Skeletal muscle tissue (tissue), 4 donors: Measurements from ENCODE around the gene MMP14. TPM values are rescaled to one million over a fixed set of nuclear protein-coding genes. Genes with fewer than 3 reads are reported as not detected.

Source experiments
- H3K27ac ChIP-seq: one replicate; pipeline ENCODE4 v1.7.0; 2013; ENCODE audit warnings: mild to moderate bottlenecking, low read depth, low read length, inconsistent platforms
- H3K27me3 ChIP-seq, 3 donors: one replicate each; pipeline ENCODE4 v1.7.0; 2013; ENCODE audit warnings: low read length in 3 of 3; ENCODE audit not compliant: control insufficient read depth in 3 of 3, insufficient read depth in 3 of 3
- H3K36me3 ChIP-seq, 3 donors: one replicate each; pipeline ENCODE4 v1.7.0; 2013; ENCODE audit warnings: low read length in 3 of 3; ENCODE audit not compliant: control insufficient read depth in 3 of 3, insufficient read depth in 3 of 3
- H3K4me1 ChIP-seq, 3 donors: one replicate each; pipeline ENCODE4 v1.7.0; 2013; ENCODE audit warnings: low read length in 3 of 3, mild to moderate bottlenecking in 3 of 3; ENCODE audit not compliant: control insufficient read depth in 3 of 3, insufficient read depth in 3 of 3
- H3K4me3 ChIP-seq, 3 donors: one replicate each; pipeline ENCODE4 v1.7.0; 2013; ENCODE audit warnings: low read length in 3 of 3
- H3K9ac ChIP-seq, 3 donors: one replicate each; pipeline ENCODE4 v1.7.0; 2013; ENCODE audit warnings: low read length in 3 of 3, mild to moderate bottlenecking in 3 of 3, moderate library complexity in 2 of 3, low read depth in 1 of 3
- H3K9me3 ChIP-seq, 3 donors: one replicate each; pipeline ENCODE4 v1.7.0; 2013; ENCODE audit warnings: low read length in 3 of 3; ENCODE audit not compliant: control insufficient read depth in 3 of 3
- total RNA-seq: library from RNA; depleted of rRNA; stranded (reverse); fragments of >200 nt; gene quantifications from one replicate; pipeline ENCODE4 v1.2.3, GENCODE V29; 2014
- donor health status: Osteomylitis.

The MMP14 gene
- total RNA-seq, 1 donor from 2014 or later = 96.0 TPM

DNA sequence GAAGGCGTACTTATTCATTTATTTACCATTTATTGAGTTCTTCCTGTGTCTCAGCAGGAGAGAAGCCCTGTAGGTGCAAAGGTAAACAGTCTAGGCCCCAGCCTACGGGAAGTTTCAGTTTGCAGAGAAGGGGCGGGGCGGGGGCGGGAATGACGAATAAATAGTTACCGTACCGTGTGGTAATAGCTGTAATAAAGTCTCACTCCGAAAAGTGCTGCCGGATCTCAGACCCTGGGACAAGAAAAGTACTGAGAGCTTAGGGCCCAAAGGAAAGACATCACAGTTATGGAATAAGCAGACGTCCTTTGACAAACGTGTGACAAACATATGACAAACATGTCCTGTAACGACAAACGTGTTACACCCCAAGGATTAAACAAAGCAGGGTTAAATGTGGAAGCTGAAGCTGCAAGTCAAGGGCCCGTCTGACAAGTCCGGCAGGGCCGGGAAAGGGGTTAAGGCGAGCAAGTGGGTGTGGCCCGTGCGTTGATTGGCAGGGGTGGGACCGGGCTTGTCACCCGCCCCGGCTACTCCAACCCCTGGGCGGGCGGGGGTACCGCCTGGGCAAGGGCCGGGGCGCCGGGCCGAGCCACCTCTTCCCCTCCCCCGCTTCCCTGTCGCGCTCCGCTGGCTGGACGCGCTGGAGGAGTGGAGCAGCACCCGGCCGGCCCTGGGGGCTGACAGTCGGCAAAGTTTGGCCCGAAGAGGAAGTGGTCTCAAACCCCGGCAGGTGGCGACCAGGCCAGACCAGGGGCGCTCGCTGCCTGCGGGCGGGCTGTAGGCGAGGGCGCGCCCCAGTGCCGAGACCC lies 35.0 kb downstream of the MMP14 start, which contains the start of gene LRP10:
Gene LRP10 (plus strand): TSS at position 517 of the 809 bp plus-strand sequence. CDS start 564 bp downstream, outside the sequence.
- H3K4me1 ChIP-seq = peaks cover 13 to 18% (median 15%) of the 10 kb centered on the region in 3 donors
- peak within 1 kb of the TSS; percentile 89 to 97 (median 94) for H3K9ac ChIP-seq
- H3K27me3 ChIP-seq = no peaks in the 10 kb centered on the region
- H3K36me3 ChIP-seq = peaks cover 25 to 28% (median 27%) of the 10 kb centered on the region in 3 donors
- H3K4me3 ChIP-seq = peak within 1 kb of the TSS; percentile 85 to 93 (median 85)
- H3K9me3 ChIP-seq = no peaks in the 10 kb centered on the region
- H3K27ac ChIP-seq = peak within 1 kb of the TSS; percentile 94

DNA sequence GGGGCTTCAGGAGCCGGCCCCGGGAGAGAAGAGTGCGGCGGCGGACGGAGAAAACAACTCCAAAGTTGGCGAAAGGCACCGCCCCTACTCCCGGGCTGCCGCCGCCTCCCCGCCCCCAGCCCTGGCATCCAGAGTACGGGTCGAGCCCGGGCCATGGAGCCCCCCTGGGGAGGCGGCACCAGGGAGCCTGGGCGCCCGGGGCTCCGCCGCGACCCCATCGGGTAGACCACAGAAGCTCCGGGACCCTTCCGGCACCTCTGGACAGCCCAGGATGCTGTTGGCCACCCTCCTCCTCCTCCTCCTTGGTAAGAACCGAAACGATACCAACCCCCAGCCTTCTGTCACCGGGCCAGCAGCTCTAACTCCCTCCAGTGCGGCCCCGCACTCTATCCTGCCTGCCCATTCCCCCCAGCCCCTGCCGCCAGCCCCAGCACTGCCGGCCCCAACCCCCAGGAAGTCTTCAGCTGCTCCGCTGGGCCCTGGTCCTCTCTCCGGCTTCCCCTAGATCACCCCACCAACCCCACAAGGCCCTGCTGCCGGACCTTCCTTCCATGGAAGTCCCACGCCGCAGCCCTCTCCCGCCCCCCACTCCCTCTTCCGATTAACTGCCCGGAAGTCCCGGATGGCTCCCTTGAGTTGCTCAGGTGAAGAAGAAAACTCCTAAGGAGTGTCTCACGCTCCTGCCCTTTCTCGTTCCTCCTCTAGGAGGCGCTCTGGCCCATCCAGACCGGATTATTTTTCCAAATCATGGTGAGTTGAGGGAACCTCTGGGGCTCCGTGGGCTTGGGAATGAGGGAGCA lies 35.8 kb downstream of the MMP14 start:
- H3K4me3 ChIP-seq = peak overlapping the region; percentile 85 to 93 (median 85)
- peak overlapping the region; percentile 94 for H3K27ac ChIP-seq
- H3K27me3 ChIP-seq = no peaks in the 10 kb centered on the region
- H3K9ac ChIP-seq = peak overlapping the region; percentile 89 to 97 (median 94)
- peaks cover 13 to 18% (median 15%) of the 10 kb centered on the region in 3 donors for H3K4me1 ChIP-seq
- peaks cover 33 to 36% (median 33%) of the 10 kb centered on the region in 3 donors for H3K36me3 ChIP-seq
- no peaks in the 10 kb centered on the region for H3K9me3 ChIP-seq

DNA sequence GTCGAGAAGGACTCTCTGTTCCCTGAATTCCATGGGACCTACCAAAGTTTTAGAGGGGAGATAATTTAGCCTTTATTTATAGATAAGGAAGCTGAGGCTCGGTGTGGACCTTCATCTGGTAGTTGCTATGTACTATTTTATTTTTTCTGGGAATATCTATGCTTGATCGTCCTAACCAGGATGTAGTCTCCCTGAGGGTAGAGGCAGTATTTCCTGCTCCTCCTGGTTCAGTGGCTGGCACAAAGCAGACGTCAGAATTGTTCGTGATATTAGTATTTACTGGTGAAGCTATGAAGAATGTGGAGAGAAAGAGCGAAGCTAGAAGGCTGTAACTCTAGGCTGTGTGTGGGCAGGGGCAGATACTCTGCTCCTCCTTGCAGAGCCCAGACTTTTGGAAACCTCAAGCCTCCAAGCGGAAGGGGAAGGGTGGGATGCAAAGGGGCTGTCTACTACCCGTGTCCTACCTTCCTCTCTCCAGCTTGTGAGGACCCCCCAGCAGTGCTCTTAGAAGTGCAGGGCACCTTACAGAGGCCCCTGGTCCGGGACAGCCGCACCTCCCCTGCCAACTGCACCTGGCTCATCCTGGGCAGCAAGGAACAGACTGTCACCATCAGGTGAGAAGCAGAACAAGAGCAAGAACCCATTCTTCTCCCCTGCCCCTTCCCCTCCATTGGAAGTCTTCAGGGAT lies 36.6 kb downstream of the MMP14 start:
- peak overlapping the region; percentile 85 to 93 (median 85) for H3K4me3 ChIP-seq
- peak overlapping the region; percentile 94 for H3K27ac ChIP-seq
- peaks cover 39 to 43% (median 40%) of the 10 kb centered on the region in 3 donors for H3K36me3 ChIP-seq
- H3K9me3 ChIP-seq = no peaks in the 10 kb centered on the region
- H3K9ac ChIP-seq = peak overlapping the region; percentile 57 to 94 (median 89)
- no peaks in the 10 kb centered on the region for H3K27me3 ChIP-seq
- peaks cover 13 to 18% (median 15%) of the 10 kb centered on the region in 3 donors for H3K4me1 ChIP-seq

DNA sequence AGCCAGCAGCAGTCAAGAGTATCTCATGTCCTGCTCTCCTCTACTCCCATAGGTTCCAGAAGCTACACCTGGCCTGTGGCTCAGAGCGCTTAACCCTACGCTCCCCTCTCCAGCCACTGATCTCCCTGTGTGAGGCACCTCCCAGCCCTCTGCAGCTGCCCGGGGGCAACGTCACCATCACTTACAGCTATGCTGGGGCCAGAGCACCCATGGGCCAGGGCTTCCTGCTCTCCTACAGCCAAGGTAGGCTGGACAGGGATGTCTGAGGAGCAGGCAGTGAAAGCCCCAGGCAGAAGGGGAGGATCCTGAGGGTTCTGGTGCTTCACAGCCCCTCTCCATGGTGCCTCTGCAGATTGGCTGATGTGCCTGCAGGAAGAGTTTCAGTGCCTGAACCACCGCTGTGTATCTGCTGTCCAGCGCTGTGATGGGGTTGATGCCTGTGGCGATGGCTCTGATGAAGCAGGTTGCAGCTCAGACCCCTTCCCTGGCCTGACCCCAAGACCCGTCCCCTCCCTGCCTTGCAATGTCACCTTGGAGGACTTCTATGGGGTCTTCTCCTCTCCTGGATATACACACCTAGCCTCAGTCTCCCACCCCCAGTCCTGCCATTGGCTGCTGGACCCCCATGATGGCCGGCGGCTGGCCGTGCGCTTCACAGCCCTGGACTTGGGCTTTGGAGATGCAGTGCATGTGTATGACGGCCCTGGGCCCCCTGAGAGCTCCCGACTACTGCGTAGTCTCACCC lies 38.8 kb downstream of the MMP14 start:
- H3K4me1 ChIP-seq = peaks cover 13 to 16% (median 15%) of the 10 kb centered on the region in 3 donors
- no peaks in the 10 kb centered on the region for H3K27me3 ChIP-seq
- H3K27ac ChIP-seq = no peak overlapping the region
- no peak overlapping the region for H3K4me3 ChIP-seq
- H3K9me3 ChIP-seq = no peaks in the 10 kb centered on the region
- no peak overlapping the region for H3K9ac ChIP-seq
- peaks cover 48 to 57% (median 52%) of the 10 kb centered on the region in 3 donors for H3K36me3 ChIP-seq

DNA sequence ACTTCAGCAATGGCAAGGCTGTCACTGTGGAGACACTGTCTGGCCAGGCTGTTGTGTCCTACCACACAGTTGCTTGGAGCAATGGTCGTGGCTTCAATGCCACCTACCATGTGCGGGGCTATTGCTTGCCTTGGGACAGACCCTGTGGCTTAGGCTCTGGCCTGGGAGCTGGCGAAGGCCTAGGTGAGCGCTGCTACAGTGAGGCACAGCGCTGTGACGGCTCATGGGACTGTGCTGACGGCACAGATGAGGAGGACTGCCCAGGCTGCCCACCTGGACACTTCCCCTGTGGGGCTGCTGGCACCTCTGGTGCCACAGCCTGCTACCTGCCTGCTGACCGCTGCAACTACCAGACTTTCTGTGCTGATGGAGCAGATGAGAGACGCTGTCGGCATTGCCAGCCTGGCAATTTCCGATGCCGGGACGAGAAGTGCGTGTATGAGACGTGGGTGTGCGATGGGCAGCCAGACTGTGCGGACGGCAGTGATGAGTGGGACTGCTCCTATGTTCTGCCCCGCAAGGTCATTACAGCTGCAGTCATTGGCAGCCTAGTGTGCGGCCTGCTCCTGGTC lies 39.4 kb downstream of the MMP14 start:
- Histone ChIP-seq H3K36me3 (peaks cover 48 to 57% (median 52%) of the 10 kb centered on the region in 3 donors), H3K4me1 (peaks cover 8 to 10% (median 9%) of the 10 kb centered on the region in 3 donors), H3K9me3 (no peaks in the 10 kb centered on the region), H3K27me3 (no peaks in the 10 kb centered on the region), H3K27ac (no peak overlapping the region), H3K9ac (no peak overlapping the region), H3K4me3 (no peak overlapping the region)

DNA sequence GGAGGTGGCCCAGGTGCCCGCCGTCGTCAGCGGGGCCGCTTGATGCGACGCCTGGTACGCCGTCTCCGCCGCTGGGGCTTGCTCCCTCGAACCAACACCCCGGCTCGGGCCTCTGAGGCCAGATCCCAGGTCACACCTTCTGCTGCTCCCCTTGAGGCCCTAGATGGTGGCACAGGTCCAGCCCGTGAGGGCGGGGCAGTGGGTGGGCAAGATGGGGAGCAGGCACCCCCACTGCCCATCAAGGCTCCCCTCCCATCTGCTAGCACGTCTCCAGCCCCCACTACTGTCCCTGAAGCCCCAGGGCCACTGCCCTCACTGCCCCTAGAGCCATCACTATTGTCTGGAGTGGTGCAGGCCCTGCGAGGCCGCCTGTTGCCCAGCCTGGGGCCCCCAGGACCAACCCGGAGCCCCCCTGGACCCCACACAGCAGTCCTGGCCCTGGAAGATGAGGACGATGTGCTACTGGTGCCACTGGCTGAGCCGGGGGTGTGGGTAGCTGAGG lies 40.7 kb downstream of the MMP14 start:
- H3K36me3 ChIP-seq = peaks cover 48 to 57% (median 52%) of the 10 kb centered on the region in 3 donors
- H3K9ac ChIP-seq = no peak overlapping the region
- no peak overlapping the region for H3K4me3 ChIP-seq
- peaks cover 7 to 8% (median 7%) of the 10 kb centered on the region in 3 donors for H3K4me1 ChIP-seq
- H3K27ac ChIP-seq = no peak overlapping the region
- no peaks in the 10 kb centered on the region for H3K9me3 ChIP-seq
- H3K27me3 ChIP-seq = peaks cover 0 to 2% (median 2%) of the 10 kb centered on the region in 3 donors

DNA sequence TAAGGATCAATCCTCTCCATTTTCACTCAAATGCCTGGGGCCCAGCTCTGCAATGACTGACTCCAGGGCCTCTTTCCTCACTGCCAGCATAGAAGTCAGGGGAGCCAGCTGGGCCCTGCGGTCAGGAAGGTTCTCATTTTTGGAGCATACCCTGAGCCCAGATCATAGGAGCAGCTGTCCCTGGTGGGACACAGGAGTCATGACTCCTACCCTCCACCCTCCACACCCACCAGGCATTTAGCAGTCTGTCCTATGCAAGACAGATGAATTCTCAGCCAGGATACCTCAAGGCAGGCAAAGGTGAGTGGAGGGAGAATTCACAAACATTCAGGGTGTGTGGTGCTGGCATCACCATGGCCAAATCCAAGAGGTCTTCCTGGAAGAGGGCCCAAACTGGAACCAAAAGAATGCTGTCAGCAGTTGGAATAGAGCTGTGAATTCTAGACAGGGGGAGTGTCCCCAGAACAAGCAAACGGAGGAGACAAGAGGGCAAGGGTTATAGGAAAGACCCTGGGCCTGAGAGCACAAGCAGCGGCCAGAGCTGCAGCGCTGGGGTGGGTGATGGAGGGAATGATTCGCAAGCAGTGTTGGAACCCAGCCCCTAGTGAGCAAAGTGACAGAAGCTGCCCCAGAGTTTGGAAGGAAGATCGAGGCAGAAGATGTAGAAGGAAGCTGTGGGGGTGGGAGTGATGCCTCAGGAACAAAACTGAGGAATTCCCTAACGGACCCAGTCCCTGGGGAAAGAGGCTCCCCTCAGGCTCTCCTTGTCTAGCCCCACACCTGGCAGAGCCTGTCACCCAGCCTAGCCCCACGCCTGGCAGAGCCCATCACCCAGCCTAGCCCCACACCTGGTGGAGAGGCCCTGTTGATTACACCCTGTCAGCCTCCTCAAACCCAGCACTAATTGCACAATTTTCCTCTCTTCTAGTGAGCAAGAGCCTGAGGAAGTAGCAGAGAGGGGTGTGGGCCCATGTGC lies 42.2 kb downstream of the MMP14 start:
- H3K36me3 ChIP-seq = peaks cover 45 to 53% (median 52%) of the 10 kb centered on the region in 3 donors
- peaks cover 9 to 16% (median 12%) of the 10 kb centered on the region in 3 donors for H3K27me3 ChIP-seq
- no peak overlapping the region for H3K9ac ChIP-seq
- H3K27ac ChIP-seq = no peak overlapping the region
- no peak overlapping the region for H3K4me3 ChIP-seq
- no peaks in the 10 kb centered on the region for H3K9me3 ChIP-seq
- H3K4me1 ChIP-seq = peaks cover 0 to 2% (median 0%) of the 10 kb centered on the region in 3 donors

DNA sequence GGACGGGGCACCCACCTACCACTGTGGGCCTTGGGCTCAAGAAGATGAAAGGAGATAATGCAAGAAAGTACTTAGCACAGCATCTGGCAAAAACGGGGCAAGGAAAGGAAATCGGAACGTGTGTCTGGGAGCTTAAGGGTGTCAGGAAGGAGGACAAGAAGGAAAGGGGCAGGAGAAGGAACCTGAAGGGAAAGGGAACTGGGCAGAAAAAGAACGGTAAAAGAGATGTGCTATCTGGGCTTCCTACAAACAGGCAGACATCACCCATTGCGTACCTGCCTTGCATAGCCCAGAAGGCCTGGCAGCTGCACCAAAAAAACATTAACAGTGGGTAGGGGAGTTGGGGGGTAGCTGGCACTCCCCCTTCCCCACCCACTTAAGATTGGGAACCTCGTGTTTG lies 45.7 kb downstream of the MMP14 start:
- H3K4me1 ChIP-seq = peaks cover 0 to 7% (median 6%) of the 10 kb centered on the region in 3 donors
- H3K4me3 ChIP-seq = no peak overlapping the region
- H3K27ac ChIP-seq = no peak overlapping the region
- H3K9me3 ChIP-seq = no peaks in the 10 kb centered on the region
- H3K27me3 ChIP-seq = peaks cover 15 to 36% (median 29%) of the 10 kb centered on the region in 3 donors
- H3K9ac ChIP-seq = no peak overlapping the region
- H3K36me3 ChIP-seq = peaks cover 16 to 23% (median 22%) of the 10 kb centered on the region in 3 donors
